ENCODE data around the gene CAMSAP3. TPM values are rescaled to one million over a fixed set of nuclear protein-coding genes. Genes with fewer than 3 reads are reported as not detected.
A peak's percentile ranks its signal among the peaks of the same experiment; 100 is the strongest.

CAMSAP3 gene
- total RNA-seq, 2 donors from 2014 or later, result 21.8 to 32.3 TPM

DNA sequence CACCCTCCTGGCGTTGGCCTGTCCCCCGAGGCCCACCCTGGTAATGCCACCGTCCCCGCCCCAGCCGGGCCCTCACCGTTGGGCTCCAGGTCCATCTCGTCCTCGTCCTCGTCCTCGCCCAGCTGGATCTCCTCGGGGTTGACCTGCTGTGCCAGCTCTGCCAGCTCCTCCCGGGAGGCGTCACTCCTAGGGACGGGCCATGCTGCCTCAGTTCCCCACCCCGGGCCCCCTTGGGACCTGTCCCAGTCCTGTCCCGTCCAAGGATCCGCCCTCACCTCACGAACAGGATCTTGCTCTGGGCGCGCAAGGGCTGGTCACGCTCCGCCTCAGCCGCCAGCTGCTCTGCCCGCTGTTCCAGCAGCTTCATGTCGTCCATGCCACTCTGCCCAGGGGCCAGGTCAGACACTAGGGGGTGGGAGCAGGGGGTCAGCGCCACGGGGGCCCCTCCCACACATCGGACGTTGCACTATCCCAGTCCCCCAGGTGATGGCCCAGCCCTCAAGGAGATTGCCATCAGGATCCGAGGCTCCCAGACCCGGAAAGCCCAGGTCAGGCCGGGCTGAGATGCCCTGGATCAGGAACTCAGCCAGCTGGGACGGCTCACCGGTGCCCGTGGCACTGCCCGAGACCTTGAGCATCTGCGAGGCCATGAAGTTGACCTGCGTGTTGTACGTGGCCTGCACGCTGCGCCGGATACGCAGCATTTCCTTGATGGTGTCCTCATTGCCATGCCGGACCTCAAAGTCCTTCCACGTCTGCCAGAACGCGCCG, 24.2 kb downstream of the CAMSAP3 start:
- peak overlapping the region; percentile 97 to 100 (median 100) for H3K27ac ChIP-seq
- DNase-seq (peak; percentile 65 to 81 (median 68)), ATAC-seq (peak; percentile 4)
- peaks cover 36% of the 10 kb centered on the region for H3K4me1 ChIP-seq
- intact Hi-C loops (cut with DNase I), result no loop called here
- TF ChIP-seq POLR2A (IDR thresholded peaks at IDR 0.05), result no peak
- TF ChIP-seq, protein P1, sequence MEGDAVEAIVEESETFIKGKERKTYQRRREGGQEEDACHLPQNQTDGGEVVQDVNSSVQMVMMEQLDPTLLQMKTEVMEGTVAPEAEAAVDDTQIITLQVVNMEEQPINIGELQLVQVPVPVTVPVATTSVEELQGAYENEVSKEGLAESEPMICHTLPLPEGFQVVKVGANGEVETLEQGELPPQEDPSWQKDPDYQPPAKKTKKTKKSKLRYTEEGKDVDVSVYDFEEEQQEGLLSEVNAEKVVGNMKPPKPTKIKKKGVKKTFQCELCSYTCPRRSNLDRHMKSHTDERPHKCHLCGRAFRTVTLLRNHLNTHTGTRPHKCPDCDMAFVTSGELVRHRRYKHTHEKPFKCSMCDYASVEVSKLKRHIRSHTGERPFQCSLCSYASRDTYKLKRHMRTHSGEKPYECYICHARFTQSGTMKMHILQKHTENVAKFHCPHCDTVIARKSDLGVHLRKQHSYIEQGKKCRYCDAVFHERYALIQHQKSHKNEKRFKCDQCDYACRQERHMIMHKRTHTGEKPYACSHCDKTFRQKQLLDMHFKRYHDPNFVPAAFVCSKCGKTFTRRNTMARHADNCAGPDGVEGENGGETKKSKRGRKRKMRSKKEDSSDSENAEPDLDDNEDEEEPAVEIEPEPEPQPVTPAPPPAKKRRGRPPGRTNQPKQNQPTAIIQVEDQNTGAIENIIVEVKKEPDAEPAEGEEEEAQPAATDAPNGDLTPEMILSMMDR (IDR thresholded peaks at IDR 0.05), result no peak
- WGBS, 2 donors, result 58 to 78% methylated on average over 4 to 46 of the region's 48 CpGs
- no peak overlapping the region for H3K4me3 ChIP-seq
- no peaks in the 10 kb centered on the region for H3K9me3 ChIP-seq
- H3K36me3 ChIP-seq (replicated peaks in 1 of 2; ENCODE audit: insufficient read depth in 1 of 2, low read depth in 2 of 2), result peaks cover 9 to 30% of the 10 kb centered on the region in 2 donors
- H3K27me3 ChIP-seq, result no peaks in the 10 kb centered on the region

DNA sequence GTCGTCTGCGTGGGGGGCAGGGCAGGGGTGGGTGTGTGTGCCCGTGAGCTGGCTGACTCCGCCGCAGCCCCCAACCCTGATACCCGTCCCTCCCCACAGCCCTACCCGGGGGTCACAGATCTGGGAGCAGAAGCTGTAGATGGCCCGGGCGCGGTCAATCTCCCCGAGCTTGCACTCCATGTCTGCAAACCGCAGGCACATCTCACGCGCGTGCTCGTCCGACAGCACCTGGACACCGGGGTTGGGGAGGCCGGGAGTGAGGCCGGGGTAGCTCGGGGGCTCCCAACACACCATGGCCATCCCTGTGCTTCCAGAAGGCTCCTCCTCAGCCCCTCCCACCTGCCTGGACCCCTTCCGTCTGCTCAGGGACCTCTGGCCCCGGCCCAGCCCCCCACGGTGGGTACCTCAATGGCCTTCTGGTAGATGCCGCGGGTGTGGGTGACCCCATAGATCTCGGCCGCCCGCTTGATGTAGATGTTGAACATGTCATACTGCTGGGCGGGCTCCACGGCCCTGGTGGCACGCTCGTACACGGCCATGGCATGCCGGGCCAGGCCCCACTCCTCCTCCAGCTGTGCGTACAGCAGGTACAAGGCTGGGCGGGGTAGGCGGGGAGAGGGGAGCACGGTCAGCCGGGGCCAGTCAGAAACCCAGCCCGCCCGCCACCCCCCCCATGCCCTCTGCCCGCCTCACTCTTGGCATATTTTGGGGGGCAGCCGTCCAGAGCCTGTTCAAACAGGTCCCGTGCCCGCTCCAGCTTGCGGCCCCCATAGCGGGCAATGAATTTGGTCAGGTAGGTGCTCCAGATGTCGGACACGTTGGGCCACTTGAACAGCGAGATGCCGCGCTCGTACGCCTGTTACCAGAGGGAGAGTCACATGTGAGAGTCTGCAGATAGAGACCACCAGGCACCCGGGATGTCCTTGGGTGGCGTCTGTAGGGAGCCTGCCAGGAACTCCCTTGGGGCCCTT, 25.1 kb downstream of the CAMSAP3 start:
- peak in 1 of 4 donors; percentile 29 for DNase-seq
- Histone ChIP-seq H3K27me3 (no peaks in the 10 kb centered on the region), H3K4me1 (peaks cover 36% of the 10 kb centered on the region), H3K36me3 (replicated peaks in 1 of 2; ENCODE audit: insufficient read depth in 1 of 2, low read depth in 2 of 2) (peaks cover 9 to 33% of the 10 kb centered on the region in 2 donors), H3K27ac (peak overlapping the region; percentile 97 to 100 (median 100)), H3K4me3 (no peak overlapping the region), H3K9me3 (no peaks in the 10 kb centered on the region)
- no peak for ATAC-seq
- intact Hi-C loops (cut with DNase I), result no loop called here
- TF ChIP-seq, protein P1 (IDR thresholded peaks at IDR 0.05), result no peak
- no peak for TF ChIP-seq POLR2A (IDR thresholded peaks at IDR 0.05)
- 94 to 98% methylated on average over 16 to 54 of the region's 57 CpGs for WGBS, 2 donors

DNA sequence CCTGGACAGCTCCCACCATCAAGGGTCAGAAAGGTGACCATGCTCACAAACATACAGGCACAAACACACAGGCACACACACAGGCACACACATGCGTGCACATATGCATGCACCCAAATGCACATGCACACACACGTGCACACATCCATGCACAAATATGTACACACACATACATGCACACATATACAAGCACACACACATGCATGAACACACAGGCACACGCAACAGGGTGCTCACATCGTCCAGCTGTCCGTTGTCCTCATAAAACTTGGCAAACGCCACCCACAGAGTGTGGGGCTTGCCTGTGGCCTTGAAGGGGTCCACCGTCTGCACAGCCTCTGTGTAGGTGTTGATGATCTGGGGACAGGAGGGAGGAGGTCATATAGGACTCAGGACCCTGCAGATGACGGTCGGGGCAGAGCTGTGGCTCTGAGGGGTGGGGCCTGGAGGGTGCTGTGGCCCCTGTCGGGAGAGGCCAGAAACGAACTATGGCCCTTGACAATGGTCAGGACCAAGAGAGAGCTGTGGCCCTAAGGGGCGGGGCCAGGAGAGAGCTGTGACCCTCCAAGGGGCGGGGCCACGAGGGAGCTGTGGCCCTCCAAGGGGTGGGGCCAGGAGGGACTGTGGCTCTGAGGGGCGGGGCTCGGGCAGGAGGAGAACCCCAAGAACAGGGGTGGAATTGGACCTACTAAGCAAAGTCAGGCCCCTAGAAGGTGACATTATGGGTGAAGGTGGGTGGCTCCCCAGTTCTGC, 27.4 kb downstream of the CAMSAP3 start:
- TF ChIP-seq, protein P1 (IDR thresholded peaks at IDR 0.05), result no peak
- TF ChIP-seq POLR2A (IDR thresholded peaks at IDR 0.05), result no peak
- no peaks in the 10 kb centered on the region for H3K27me3 ChIP-seq
- DNase-seq (peak in 1 of 4 donors; percentile 13), ATAC-seq (no peak)
- H3K27ac ChIP-seq, result no peak overlapping the region
- H3K9me3 ChIP-seq, result no peaks in the 10 kb centered on the region
- 79 to 82% methylated on average over 13 to 16 of the region's 16 CpGs for WGBS, 2 donors
- intact Hi-C loops (cut with DNase I), result no loop called here
- no peak overlapping the region for H3K4me3 ChIP-seq
- peaks cover 9 to 32% of the 10 kb centered on the region in 2 donors for H3K36me3 ChIP-seq (replicated peaks in 1 of 2; ENCODE audit: insufficient read depth in 1 of 2, low read depth in 2 of 2)
- peaks cover 34% of the 10 kb centered on the region for H3K4me1 ChIP-seq

DNA sequence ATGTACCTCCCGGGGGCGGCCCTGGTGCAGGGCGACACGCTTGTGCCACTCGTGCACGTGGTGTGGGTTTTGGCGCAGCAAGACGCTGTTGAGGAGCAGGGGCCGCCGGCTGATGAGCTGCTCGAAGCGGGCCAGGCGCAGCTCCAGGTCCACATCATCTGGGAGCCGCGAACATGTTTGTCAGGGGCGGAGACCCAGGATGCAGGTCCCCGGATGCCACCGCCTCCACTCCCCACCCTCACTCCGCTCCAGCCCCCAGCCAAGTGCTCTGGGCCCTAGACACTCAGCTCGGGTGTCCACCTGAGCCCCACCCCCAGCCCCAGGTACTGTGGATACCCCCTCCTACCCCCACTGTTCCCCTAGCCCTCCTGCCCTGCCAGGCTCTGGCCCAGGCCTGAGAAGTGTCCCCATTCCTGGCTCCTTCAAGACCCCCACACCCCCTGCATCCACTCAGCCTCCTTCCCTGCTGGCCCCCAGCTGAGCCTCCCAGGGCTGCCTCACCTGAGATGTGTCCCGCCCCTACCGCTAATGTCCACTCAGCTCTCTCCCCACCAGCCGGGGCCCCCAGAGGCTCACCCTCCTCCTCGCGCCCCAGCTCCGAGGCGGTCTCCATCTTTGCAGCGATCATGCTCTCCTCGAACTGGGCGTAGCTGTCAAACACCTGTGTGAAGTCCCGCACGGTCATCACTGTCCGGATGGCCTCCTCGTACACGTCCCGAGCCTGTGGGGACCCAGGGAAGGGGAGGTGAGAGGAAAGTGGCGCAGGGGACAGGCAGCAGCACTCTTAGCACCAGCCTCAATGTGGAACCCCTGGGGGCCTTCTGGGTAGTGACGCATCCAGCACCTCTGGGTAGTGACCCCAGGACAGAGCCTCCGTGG, 28.3 kb downstream of the CAMSAP3 start:
- DNase-seq (peak in 1 of 4 donors; percentile 13), ATAC-seq (no peak)
- Histone ChIP-seq H3K36me3 (replicated peaks in 1 of 2; ENCODE audit: insufficient read depth in 1 of 2, low read depth in 2 of 2) (peaks cover 9 to 32% of the 10 kb centered on the region in 2 donors), H3K4me1 (peaks cover 34% of the 10 kb centered on the region), H3K27ac (no peak overlapping the region), H3K27me3 (no peaks in the 10 kb centered on the region), H3K4me3 (no peak overlapping the region), H3K9me3 (no peaks in the 10 kb centered on the region)
- 86 to 90% methylated on average over 13 to 39 of the region's 39 CpGs for WGBS, 2 donors
- TF ChIP-seq, protein P1 (IDR thresholded peaks at IDR 0.05), result no peak
- no peak for TF ChIP-seq POLR2A (IDR thresholded peaks at IDR 0.05)
- intact Hi-C loops (cut with DNase I), result no loop called here

Data from body of pancreas (tissue), 4 donors.